Lower lobe of right lung (tissue), 2 donors: ENCODE results near the gene KRT4. TPM values are rescaled to one million over a fixed set of nuclear protein-coding genes. Genes with fewer than 3 reads are reported as not detected.

Experiments
- ATAC-seq, 2 donors: fragments of 200-7000 bp; cut with Tn5 transposase; one replicate each; pipeline ENCODE4 v1.9.1; 2020 to 2022; ENCODE audit warnings: mild to moderate bottlenecking in 2 of 2, moderate library complexity in 2 of 2
- DNase-seq: peaks from one replicate; pipeline ENCODE4 v3.0.0-alpha.2; 2020
- H3K27ac ChIP-seq: fragments of 200-600 bp; one replicate; pipeline ENCODE4 v1.8.0; 2022
- H3K27me3 ChIP-seq: fragments of 200-600 bp; one replicate; pipeline ENCODE4 v1.8.0; 2022; ENCODE audit warnings: low read depth
- H3K36me3 ChIP-seq: fragments of 200-600 bp; one replicate; pipeline ENCODE4 v1.8.0; 2022; ENCODE audit warnings: mild to moderate bottlenecking
- H3K4me1 ChIP-seq: fragments of 200-600 bp; one replicate; pipeline ENCODE4 v1.8.0; 2022
- H3K4me3 ChIP-seq: fragments of 200-600 bp; one replicate; pipeline ENCODE4 v1.8.0; 2022; ENCODE audit warnings: mild to moderate bottlenecking
- H3K9me3 ChIP-seq: fragments of 200-600 bp; one replicate; pipeline ENCODE4 v1.8.0; 2022
- intact Hi-C: fragments of 100-400 bp; cut with DNase I; formaldehyde crosslinking; loops from one replicate; pipeline ENCODE4 v1.11.0; 2022
- total RNA-seq: library from RNA; stranded (reverse); fragmentation: NEBNext Ultra II Directional; extraction: Animal tissue kit (Norgen Biotek cat#: 25700); gene quantifications from one replicate; pipeline ENCODE4 v1.2.1, GENCODE V29; 2021
- TF ChIP-seq, protein P1 (sequence below): fragments of 200-600 bp; IDR thresholded peaks from one replicate; pipeline ENCODE4 v1.8.0; 2022; ENCODE audit warnings: antibody characterized with exemption, mild to moderate bottlenecking
- donor health status: DM: no; HTN: yes; CAD: no; lungs with severe emphysema.

The KRT4 gene
- total RNA-seq, 1 donor from 2014 or later: 6.4 TPM

DNA sequence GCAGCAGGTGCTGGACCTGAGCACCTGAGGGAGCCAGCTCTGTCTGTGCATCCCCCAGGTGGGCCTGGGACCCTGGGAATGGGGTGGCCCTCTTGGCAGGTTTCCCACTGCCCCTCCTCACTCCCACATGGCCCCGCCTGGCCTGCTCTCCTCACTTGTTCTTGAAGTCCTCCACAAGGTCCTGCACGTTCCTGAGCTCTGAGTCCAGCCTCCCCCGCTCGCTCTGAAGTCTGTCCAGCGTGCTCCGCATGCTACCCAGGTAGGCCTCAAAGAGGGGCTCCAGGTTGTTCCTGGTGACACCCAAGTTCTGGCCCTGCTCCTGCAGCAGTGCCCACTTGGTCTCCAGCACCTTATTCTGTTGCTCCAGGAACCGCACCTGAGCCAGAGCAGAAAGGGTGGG lies 17.3 kb upstream of the KRT4 start:
- Histone ChIP-seq H3K27me3 (peaks cover 9% of the 10 kb centered on the region), H3K4me3 (no peak overlapping the region), H3K9me3 (no peaks in the 10 kb centered on the region), H3K4me1 (no peaks in the 10 kb centered on the region), H3K36me3 (no peaks in the 10 kb centered on the region), H3K27ac (no peak overlapping the region)
- intact Hi-C loops: no loop called here
- no peak for DNase-seq
- no peak for ATAC-seq
- TF ChIP-seq, protein P1, sequence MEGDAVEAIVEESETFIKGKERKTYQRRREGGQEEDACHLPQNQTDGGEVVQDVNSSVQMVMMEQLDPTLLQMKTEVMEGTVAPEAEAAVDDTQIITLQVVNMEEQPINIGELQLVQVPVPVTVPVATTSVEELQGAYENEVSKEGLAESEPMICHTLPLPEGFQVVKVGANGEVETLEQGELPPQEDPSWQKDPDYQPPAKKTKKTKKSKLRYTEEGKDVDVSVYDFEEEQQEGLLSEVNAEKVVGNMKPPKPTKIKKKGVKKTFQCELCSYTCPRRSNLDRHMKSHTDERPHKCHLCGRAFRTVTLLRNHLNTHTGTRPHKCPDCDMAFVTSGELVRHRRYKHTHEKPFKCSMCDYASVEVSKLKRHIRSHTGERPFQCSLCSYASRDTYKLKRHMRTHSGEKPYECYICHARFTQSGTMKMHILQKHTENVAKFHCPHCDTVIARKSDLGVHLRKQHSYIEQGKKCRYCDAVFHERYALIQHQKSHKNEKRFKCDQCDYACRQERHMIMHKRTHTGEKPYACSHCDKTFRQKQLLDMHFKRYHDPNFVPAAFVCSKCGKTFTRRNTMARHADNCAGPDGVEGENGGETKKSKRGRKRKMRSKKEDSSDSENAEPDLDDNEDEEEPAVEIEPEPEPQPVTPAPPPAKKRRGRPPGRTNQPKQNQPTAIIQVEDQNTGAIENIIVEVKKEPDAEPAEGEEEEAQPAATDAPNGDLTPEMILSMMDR: no peak

DNA sequence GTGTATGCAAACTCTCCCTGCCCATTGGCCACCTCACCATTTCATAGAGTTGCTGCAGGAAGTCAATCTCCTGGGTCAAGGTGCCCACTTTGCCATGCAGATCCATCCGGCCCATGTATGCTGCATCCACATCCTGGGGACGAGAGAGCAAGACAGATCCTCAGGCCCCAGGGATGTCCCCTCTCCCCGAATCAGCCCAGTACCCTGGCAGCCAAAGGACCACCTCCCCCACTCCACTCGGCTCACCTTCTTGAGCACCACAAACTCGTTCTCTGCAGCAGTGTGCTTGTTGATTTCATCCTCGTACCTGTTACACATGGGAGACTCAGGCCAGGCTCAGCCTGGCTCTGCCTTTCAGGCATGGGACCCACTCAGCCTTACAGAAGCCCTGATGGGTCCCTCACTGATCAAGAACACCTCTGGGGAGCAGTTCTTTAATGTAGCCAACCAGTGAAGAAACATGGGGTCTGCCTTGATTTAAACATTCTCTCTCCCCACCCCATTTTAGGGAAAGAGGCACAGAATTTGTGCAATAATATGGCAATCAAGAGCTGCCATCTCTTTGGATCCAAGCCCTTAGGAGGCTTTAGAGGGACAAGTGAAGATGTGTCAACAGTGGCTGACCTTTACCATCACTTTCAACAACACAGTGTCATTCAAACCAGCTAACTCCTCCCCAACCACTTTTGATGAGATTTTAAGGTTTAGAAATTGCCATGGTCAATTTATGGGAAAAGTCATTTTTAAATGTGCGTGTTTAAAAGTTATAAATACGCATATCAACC lies 16.3 kb upstream of the KRT4 start:
- TF ChIP-seq, protein P1: no peak
- intact Hi-C loops: no loop called here
- no peak for ATAC-seq
- peaks cover 7% of the 10 kb centered on the region for H3K27me3 ChIP-seq
- DNase-seq: no peak
- no peaks in the 10 kb centered on the region for H3K36me3 ChIP-seq
- H3K4me1 ChIP-seq: no peaks in the 10 kb centered on the region
- H3K4me3 ChIP-seq: no peak overlapping the region
- no peak overlapping the region for H3K27ac ChIP-seq
- no peaks in the 10 kb centered on the region for H3K9me3 ChIP-seq

DNA sequence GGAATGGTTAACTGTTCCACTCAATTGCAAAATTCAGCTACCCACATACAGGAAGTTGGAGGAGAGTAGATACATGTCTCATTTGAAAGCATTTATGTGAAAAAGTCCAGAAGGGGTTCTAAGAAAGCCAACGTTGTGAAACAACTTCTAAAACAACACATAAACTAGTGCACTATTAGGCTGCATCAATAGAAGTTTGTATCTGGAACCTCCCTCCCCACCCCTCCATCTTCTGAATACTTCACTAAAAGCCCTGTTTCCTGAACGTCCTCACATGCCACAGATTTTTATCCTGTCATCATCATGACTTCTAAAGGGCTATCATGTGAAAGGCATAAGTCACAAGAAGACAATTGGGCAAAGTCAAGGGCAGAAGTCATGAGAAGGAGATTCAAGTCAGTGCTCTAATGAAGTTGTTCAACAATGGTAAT lies 14.7 kb upstream of the KRT4 start:
- DNase-seq (no peak), ATAC-seq (no peak)
- Histone ChIP-seq H3K27ac (no peak overlapping the region), H3K4me1 (no peaks in the 10 kb centered on the region), H3K27me3 (no peaks in the 10 kb centered on the region), H3K36me3 (no peaks in the 10 kb centered on the region), H3K4me3 (no peak overlapping the region), H3K9me3 (no peaks in the 10 kb centered on the region)
- intact Hi-C loops: no loop called here
- TF ChIP-seq, protein P1: no peak

DNA sequence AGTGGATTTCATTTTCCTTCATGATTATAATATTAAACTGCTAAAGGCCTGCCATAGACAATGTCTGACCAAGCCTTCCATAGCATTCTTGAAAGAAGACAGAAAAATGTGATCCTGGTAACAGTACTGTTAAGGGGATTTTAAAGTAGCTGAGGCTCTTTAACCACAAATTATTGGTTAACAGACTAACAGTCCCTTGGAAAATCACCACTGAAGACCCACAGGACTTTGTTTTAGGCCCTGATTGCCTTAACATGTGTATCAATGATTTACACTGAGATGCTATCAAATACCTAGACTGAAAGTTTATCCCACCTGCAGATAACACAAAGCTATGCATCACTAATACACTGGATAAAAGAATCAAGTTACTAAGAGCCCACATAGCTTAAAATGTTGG lies 14.2 kb upstream of the KRT4 start:
- TF ChIP-seq, protein P1: no peak
- no peak overlapping the region for H3K4me3 ChIP-seq
- no peaks in the 10 kb centered on the region for H3K9me3 ChIP-seq
- H3K36me3 ChIP-seq: no peaks in the 10 kb centered on the region
- H3K4me1 ChIP-seq: no peaks in the 10 kb centered on the region
- H3K27ac ChIP-seq: no peak overlapping the region
- no peaks in the 10 kb centered on the region for H3K27me3 ChIP-seq
- DNase-seq (no peak), ATAC-seq (no peak)
- intact Hi-C loops: no loop called here

DNA sequence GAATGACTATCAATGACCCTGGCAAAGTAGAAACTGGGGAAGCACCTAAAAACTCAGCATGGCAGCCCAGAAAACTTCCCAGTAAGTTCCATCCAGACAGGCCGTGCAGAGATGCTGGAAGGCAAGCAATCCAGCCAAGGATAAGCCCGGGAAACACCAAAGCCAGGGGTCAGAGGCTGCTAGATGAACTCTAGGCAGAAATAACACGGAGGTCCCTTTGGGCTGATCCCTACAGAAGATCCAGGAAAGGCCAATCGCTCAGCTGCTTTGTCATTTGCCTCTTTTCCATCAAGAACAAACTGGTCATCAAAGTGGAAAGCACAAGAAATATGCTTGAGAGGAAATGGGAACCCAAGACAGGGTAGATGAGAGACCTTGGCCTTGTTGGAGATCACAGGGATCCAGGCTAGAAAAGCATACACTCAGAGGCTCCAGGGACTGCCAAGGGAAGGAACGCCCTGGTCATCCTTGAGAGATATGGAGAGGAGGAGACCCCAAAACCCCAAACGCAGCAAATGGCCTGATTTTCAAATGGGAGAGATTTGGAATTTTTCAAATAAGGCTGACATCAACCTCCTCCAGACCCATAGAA lies 13.7 kb upstream of the KRT4 start:
- intact Hi-C loops: no loop called here
- Histone ChIP-seq H3K4me3 (no peak overlapping the region), H3K9me3 (no peaks in the 10 kb centered on the region), H3K4me1 (no peaks in the 10 kb centered on the region), H3K27ac (no peak overlapping the region), H3K27me3 (no peaks in the 10 kb centered on the region), H3K36me3 (no peaks in the 10 kb centered on the region)
- DNase-seq: no peak
- TF ChIP-seq, protein P1: no peak
- no peak for ATAC-seq
